ENCODE results near the gene GNAO1. TPM values are rescaled to one million over a fixed set of nuclear protein-coding genes. Genes with fewer than 3 reads are reported as not detected.

Gene GNAO1
- total and polyA plus RNA-seq, 9 of the 15 experiments (the other 6 are each of a cell fraction or from before 2014, with no cell fraction given): 0.07 to 0.42 (median 0.08) TPM; not detected in 5

DNA sequence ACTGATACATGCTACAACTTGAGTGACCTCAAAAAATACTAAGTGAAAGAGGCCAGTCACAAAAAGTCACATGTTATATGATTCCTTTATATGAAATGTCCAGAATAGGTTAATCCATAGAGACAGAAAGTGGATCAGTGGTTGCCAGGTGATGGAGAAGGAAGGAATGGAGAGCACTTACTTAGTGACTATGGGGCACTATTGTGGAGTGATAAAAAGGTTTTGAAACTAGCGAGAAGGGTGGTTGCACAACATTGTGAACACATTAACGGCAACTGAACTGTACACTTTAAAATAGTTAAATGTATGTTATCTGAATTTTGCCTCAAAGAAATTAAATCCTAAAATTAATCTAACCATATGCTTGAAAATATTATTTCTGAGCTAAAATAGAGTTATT lies 208.2 kb downstream of the GNAO1 start (continued):
- TF ChIP-seq ZFP1 (CRISPR knock-in tag; IDR thresholded peaks at IDR 0.05): no peak
- no peak for TF ChIP-seq FIP1L1 (IDR thresholded peaks at IDR 0.05; ENCODE audit: low read depth, low read length, poor library complexity, severe bottlenecking)
- no peak for TF ChIP-seq NCOA1 (IDR thresholded peaks at IDR 0.05; ENCODE audit: low read depth)
- TF ChIP-seq ZNF175 (CRISPR knock-in tag; IDR thresholded peaks at IDR 0.05; ENCODE audit: low read depth): no peak
- no peak for TF ChIP-seq ZNF764 (CRISPR knock-in tag; IDR thresholded peaks at IDR 0.05; ENCODE audit: low read depth)
- TF ChIP-seq, protein P1, sequence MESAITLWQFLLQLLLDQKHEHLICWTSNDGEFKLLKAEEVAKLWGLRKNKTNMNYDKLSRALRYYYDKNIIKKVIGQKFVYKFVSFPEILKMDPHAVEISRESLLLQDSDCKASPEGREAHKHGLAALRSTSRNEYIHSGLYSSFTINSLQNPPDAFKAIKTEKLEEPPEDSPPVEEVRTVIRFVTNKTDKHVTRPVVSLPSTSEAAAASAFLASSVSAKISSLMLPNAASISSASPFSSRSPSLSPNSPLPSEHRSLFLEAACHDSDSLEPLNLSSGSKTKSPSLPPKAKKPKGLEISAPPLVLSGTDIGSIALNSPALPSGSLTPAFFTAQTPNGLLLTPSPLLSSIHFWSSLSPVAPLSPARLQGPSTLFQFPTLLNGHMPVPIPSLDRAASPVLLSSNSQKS (CRISPR knock-in tag; IDR thresholded peaks at IDR 0.05): no peak
- TF ChIP-seq PCBP1 (IDR thresholded peaks at IDR 0.05; ENCODE audit: low read depth, low read length, poor library complexity, severe bottlenecking): no peak
- TF ChIP-seq YY1 (IDR thresholded peaks at IDR 0.05; ENCODE audit: borderline replicate concordance in 1 of 3, control insufficient read depth in 1 of 3, extremely low read depth in 1 of 3, insufficient read depth in 3 of 3, insufficient read length in 1 of 3, insufficient replicate concordance in 2 of 3, low read depth in 1 of 3, low read length in 2 of 3): no peak
- TF ChIP-seq SMARCE1 (IDR thresholded peaks at IDR 0.05): no peak
- TF ChIP-seq, protein P2, sequence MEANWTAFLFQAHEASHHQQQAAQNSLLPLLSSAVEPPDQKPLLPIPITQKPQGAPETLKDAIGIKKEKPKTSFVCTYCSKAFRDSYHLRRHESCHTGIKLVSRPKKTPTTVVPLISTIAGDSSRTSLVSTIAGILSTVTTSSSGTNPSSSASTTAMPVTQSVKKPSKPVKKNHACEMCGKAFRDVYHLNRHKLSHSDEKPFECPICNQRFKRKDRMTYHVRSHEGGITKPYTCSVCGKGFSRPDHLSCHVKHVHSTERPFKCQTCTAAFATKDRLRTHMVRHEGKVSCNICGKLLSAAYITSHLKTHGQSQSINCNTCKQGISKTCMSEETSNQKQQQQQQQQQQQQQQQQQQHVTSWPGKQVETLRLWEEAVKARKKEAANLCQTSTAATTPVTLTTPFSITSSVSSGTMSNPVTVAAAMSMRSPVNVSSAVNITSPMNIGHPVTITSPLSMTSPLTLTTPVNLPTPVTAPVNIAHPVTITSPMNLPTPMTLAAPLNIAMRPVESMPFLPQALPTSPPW (CRISPR knock-in tag; IDR thresholded peaks at IDR 0.05): no peak
- TF ChIP-seq ZNF347 (CRISPR knock-in tag; IDR thresholded peaks at IDR 0.05; ENCODE audit: low read depth): no peak
